HCT116 (cell line): ENCODE data around the gene WDR55. TPM values are rescaled to one million over a fixed set of nuclear protein-coding genes. Genes with fewer than 3 reads are reported as not detected.

ENCODE experiments used
- CEBPB ChIP-seq: IDR thresholded peaks from 2 replicates; pipeline ENCODE4 v1.6.1; 2012; ENCODE audit warnings: low read depth
- CTCF ChIP-seq, 3 experiments: fragments of 200-600 bp in 1 of 3; sonication (generic) in 1 of 3; IDR thresholded peaks in 2 of 3; conservative IDR thresholded peaks in 1 of 3; 2 replicates each; pipeline ENCODE4 v1.5.1; 2012 to 2017; ENCODE audit warnings: low read depth in 2 of 3, low read length in 2 of 3, antibody characterized with exemption in 1 of 3, borderline replicate concordance in 1 of 3, control low read depth in 1 of 3, mild to moderate bottlenecking in 1 of 3, mixed read lengths in 1 of 3, mixed run types in 1 of 3, moderate library complexity in 1 of 3; ENCODE audit not compliant: insufficient read depth in 1 of 3
- ELF1 ChIP-seq: IDR thresholded peaks from 2 replicates; pipeline ENCODE4 v1.6.1; 2012; ENCODE audit warnings: low read depth, borderline replicate concordance
- EZH2 ChIP-seq: fragments of 200-600 bp; sonication (generic); IDR thresholded peaks from 2 replicates; pipeline ENCODE4 v1.6.1; 2017; ENCODE audit warnings: antibody characterized with exemption, mixed run types
- MAX ChIP-seq: IDR thresholded peaks from 2 replicates; pipeline ENCODE4 v1.6.1; 2012
- POLR2AphosphoS5 ChIP-seq: IDR thresholded peaks from 2 replicates; pipeline ENCODE4 v1.6.1; 2011; ENCODE audit warnings: mild to moderate bottlenecking, low read depth, low read length, moderate library complexity
- RAD21 ChIP-seq: IDR thresholded peaks from 2 replicates; pipeline ENCODE4 v1.6.1; 2012; ENCODE audit warnings: low read depth, mild to moderate bottlenecking
- SIN3A ChIP-seq: IDR thresholded peaks from 2 replicates; pipeline ENCODE4 v1.6.1; 2012; ENCODE audit warnings: low read depth
- SP1 ChIP-seq: IDR thresholded peaks from 2 replicates; pipeline ENCODE4 v1.6.1; 2012; ENCODE audit warnings: low read depth
- ZBTB33 ChIP-seq: IDR thresholded peaks from 2 replicates; pipeline ENCODE4 v1.6.1; 2011; ENCODE audit warnings: mild to moderate bottlenecking, low read length, moderate library complexity; ENCODE audit not compliant: insufficient replicate concordance; ENCODE audit errors: extremely low read depth
- total RNA-seq: library from RNA; stranded (reverse); gene quantifications from one replicate; pipeline ENCODE4 v1.2.1, GENCODE V29; 2021; ENCODE audit not compliant: unreplicated experiment

Gene WDR55
- total RNA-seq, 1 experiment from 2014 or later, result 37.2 TPM

GRCh38 chr5:140700177-140701144 is 35.8 kb downstream of the WDR55 start, which contains the start of gene ZMAT2 (continued):
- TF ChIP-seq ZBTB33, result peak; percentile 40
- TF ChIP-seq POLR2AphosphoS5, result peak; percentile 92
- peak; percentile 97 for TF ChIP-seq SP1
- peak; percentile 97 for TF ChIP-seq ELF1
- no peak for TF ChIP-seq MAX
- TF ChIP-seq EZH2, result no peak
- peak; percentile 67; the same call in 1 of the 2 replicates for TF ChIP-seq CEBPB
- no peak for TF ChIP-seq CTCF (IDR thresholded peaks at IDR 0.05 in 2 of 3, conservative IDR thresholded peaks at IDR 0.05 in 1 of 3; ENCODE audit: borderline replicate concordance in 1 of 3, insufficient read depth in 1 of 3, low read depth in 2 of 3, low read length in 2 of 3)
- no peak for TF ChIP-seq RAD21
- peak; percentile 57; the same call in 1 of the 2 replicates for TF ChIP-seq SIN3A
- TF ChIP-seq, all 23 proteins: peak for 10
